ENCODE measurements around the gene MYBPC3.
"Not testable (repeated sequence)": the region's sequence is repeated elsewhere in the genome, so short reads cannot be mapped to it uniquely, and the experiment has no call there.

MYBPC3 gene

GRCh38 chr11:47338396-47339241 is 13.9 kb downstream of the MYBPC3 start:
- DNase-seq (ENCODE audit: low read depth in 2 of 2), result no peak

- DNase-seq (ENCODE audit: low read depth in 2 of 2), result no peak
Observed at GRCh38 chr11:47337229-47337924, 15.1 kb downstream of the MYBPC3 start.

DNA sequence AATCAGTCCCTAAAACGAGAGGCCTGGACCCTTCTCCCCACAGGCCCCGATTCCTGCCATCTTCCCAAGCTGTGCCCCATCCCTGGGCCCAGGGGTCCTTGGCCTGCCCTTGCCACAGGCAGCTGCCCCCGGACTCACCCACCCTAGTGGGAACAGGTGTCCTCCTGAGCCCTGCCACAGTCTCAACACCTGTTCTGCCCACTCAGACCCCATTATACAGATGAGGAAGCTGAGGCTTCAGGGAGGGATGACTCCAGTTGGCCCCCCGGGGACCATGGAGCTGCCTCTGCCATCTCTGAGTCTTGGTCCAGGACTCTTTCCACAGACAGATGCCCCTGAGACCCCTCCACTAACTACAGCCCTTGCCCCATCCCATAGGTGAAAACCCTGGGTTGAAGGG is 15.9 kb downstream of the MYBPC3 start:
- no peak for DNase-seq (ENCODE audit: low read depth in 2 of 2)

DNA sequence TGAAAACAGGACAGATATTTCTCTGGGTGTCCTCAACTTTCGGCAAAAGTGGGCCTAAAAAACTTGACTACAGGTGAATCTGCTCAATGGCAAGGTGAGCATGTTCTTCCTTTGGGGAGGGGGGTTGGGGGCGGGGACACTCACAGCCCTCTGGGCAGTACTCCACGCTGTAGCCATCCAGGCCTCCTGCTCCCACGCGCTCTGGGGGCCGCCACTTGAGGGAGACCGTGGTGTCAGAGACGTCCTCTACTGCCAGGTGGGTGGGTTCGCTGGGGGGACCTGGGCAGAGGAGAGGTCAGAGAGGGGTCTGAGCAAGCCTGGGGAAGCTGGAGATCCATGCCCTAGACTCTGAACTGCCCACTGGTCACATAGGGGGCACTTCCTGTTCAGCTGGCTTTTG is 16.8 kb downstream of the MYBPC3 start:
- DNase-seq (ENCODE audit: low read depth in 2 of 2), result no peak

- DNase-seq (ENCODE audit: low read depth in 2 of 2), result not testable (repeated sequence)
Observed at GRCh38 chr11:47334699-47335411, 17.6 kb downstream of the MYBPC3 start.

GRCh38 chr11:47333886-47334443 is 18.5 kb downstream of the MYBPC3 start:
- DNase-seq (ENCODE audit: low read depth in 2 of 2), result no peak

DNA sequence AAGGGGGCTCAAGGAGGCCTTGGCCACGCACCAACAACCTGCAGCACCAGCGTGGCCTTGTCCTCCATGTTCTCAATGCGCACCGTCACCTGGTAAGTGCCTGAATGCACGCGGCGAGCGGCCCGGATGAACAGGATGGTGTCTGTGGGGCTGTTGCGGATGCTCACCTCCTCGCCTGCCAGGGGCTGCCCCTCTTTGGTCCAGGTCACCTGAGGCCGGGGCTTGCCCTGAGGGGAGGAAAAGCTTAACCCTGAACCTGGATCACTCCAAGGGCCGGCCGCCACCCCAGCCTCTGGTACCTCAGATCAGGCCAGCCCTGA is 19.0 kb downstream of the MYBPC3 start:
- no peak for DNase-seq (ENCODE audit: low read depth in 2 of 2)

DNA sequence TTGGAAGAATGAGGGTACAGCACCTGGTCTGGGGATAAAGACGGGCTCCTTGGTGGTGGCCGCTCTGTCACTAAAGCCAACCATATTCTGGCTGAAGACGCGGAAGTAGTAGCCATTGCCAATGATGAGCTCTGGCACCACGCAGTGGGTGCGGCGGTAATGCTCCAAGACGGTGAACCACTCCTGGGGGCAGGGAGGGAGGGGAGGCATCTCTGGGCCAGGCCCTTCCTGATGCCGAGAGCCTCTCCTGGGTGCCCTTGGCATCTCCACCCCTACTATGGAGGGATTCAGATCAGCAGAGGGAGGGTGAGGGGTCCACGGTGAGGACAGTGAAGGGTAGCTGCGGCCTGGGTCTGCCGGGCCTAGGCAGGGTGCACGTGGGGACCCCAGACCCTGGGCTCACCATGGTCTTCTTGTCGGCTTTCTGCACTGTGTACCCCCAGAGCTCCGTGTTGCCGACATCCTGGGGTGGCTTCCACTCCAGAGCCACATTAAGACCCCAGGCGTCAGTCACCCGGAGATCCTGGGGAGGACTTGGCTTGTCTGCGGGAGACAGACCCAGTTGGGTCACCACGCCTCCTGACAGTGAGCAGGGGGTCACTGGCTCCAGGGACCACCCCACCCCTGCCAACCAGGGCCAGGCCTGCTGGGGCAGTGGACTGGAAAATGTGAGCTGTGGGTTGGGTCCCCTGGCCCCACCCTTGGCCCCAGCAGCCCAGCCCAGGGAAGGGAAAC is 19.5 kb downstream of the MYBPC3 start:
- DNase-seq (ENCODE audit: low read depth in 2 of 2), result no peak

DNA sequence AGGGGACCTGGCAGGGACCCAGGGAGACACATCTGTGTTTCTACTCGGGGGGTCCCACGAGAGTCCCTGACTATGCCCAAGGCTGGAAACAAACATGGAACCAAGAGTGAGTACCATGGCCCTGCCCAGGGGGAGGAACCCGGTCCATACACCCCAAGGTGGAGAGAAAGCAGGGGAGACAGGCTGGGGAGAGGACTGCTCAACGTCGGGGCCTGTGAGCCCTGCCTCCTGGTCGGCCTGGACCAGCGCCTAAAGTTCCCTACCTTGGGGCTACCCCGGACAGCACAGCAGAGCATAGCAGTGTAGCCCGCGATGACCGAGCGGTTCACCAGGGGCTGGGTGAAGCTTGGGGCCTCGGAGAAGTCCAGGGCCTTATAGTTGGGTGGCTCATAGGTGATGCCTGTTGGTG is 20.2 kb downstream of the MYBPC3 start:
- no peak for DNase-seq (ENCODE audit: low read depth in 2 of 2)

- DNase-seq (ENCODE audit: low read depth in 2 of 2), result no peak
Observed at GRCh38 chr11:47331454-47332302, 20.8 kb downstream of the MYBPC3 start.

DNA sequence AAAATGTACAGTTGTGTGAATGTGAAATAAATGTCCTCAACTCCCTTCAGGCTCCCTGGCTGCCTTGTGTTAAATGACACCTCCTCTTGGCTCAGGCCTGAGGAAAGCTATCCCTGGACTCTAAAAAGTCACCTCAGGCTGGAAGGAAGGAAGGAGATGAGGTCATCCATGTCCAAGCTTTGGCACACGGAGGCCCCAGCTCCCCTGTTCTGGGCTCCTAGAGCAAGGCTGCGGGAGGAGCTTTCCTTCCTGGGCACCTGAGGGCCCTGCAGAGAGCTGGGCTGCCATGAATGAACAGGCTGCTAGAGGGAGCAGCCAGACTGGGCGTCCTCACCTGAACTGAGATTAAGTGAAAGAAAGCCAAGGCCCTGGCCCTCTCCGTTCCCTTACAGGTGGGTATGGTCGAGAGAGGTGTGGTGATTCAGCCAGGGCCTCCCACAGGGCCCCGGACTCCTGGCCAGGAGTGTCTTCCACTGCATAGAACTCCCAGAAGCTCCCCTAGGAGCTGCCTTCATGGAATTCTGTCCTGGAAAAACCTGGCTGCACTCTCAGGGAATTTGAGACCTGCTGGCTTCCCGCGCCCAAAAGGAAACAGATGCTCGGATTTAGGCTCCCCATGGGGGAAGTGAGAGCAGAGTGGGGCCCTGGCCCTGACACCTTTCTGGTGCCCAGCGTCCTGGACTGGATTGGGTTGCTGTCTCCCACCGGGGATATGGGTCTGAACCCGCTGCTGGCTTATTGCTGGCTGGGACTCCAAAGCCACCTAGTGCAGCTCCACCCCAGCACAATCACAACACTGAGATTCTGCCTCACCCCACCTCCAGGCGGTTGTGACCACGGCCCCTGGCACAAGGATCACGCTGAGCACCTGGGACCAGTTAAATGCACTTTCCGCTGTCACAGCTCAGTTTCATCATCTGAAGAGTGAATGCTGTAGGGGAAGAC is 22.2 kb downstream of the MYBPC3 start:
- DNase-seq (ENCODE audit: low read depth in 2 of 2), result no peak

DNA sequence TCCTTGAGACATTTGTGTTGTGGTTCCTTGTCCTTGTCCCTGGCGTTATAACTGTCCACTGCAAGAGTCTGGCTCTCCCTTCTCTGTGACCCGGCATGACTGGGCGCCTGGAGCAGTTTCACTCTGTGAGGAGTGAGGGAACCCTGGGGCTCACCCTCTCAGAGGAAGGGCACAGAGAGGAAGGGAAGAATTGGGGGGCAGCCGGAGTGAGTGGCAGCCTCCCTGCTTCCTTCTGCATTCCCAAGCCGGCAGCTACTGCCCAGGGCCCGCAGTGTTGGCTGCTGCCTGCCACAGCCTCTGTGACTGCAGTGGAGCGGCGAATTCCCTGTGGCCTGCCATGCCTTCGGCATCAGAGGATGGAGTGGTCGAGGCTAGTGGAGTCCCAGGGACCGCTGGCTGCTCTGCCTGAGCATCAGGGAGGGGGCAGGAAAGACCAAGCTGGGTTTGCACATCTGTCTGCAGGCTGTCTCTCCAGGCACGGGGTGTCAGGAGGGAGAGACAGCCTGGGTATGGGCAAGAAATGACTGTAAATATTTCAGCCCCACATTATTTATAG is 23.0 kb downstream of the MYBPC3 start:
- no peak for DNase-seq (ENCODE audit: low read depth in 2 of 2)

- no peak for DNase-seq (ENCODE audit: low read depth in 2 of 2)
Observed at GRCh38 chr11:47328449-47329390, 23.8 kb downstream of the MYBPC3 start.

- no peak for DNase-seq (ENCODE audit: low read depth in 2 of 2)
Observed at GRCh38 chr11:47327949-47328348, 24.6 kb downstream of the MYBPC3 start.

DNA sequence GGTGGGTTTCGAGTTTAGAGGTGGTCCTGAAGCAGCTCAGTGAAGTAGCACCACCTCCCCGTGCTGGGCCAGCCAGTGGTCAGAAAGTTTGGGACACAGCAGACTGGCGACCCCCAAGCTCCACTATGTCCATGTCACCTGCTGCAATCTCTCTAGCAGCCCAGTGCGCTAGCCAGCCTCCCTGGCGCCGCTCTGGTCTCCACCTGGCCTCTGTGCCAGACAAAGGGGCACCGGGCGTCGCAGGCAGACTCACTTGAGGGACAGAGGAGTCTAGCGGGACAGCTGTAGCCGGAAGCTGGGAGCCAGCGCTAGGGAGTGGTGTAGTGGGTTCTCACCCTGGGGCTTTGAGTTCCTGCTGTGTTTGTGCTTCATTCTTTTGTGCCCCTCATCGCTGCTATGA is 25.5 kb downstream of the MYBPC3 start:
- no peak for DNase-seq (ENCODE audit: low read depth in 2 of 2)

DNA sequence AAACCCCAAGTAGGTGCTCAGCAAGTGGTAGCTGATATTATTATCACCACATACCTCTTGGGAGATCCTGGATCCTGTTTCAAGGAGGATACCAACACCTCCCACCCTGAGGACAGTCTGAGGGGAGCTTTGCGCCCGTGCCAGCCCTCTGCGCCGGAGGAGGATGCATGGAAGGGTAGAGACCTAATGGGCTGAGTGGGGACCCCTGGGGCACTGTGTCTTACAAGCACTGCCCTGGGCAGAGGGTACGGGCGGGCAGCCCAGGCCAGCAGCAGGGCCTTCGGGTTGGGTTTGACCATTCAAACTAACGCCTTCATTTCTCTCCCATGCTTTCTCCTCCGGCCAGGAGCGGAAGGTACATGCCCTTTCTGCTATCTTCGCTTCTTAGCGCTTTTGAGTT is 26.3 kb downstream of the MYBPC3 start:
- DNase-seq (ENCODE audit: low read depth in 2 of 2), result no peak

DNA sequence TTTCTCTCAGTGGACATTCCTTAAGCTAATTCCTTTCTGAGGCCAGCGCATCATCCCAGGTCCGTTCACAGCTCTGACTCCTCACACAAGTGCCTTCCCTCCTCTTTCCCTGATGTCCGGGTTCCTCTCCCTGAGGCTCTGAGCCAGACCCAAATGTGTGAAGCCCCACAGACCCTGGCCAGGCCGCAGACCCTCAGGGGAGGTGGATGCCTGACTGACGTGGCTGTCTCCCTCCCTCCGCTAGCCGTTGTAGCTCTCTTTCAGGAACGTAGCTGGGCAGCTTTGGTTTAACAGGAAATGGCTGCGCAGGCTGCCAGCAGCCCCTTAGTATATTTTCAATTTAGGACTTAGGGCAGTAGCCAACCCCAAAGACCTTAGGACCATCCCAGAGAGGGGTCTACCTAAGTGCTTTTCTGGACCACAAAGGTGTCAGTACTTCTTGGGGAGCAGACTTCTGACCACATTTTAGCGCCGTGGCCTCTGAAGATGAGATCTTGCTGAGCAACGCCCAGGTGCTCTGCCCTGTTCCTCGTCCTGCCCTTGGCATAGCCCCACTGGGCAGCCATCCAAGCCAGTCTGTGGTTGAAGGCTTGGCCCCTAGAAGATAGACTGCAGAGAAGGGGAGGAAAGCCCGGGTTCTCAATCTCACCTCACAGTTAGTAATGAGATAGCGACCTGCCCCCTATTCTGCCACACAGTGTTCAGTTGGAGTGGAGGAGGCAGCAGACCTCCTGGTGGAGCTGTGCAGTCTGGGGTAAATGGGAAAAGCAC is 27.0 kb downstream of the MYBPC3 start:
- DNase-seq (ENCODE audit: low read depth in 2 of 2), result no peak

Data from stimulated activated CD4-positive, alpha-beta T cell treated with anti-CD3 and anti-CD28 coated beads, Interleukin-1b, Interleukin-23, amount 100 ng/mL, for 4 hours (primary cell).